Heart left ventricle (tissue), 13 donors: Measurements from ENCODE around the gene AFAP1L1.

Experiments
- CTCF ChIP-seq, 12 donors: fragments of 200-600 bp; sonication (generic) in 4 of 12; IDR thresholded peaks; one replicate each; pipeline versions ENCODE4 v1.5.0 to v1.8.0; 2018 to 2022; ENCODE audit warnings: antibody characterized with exemption in 12 of 12, mild to moderate bottlenecking in 5 of 12
- POLR2A ChIP-seq, 2 donors: fragments of 450-650 bp; IDR thresholded peaks; one replicate each; pipeline ENCODE4 v1.6.1; 2017; ENCODE audit warnings: antibody characterized with exemption in 2 of 2, mild to moderate bottlenecking in 2 of 2, moderate library complexity in 2 of 2
- donor health status: ischemic (EF 13 %, LVEDD 7.1; RV severe dilation, severe dysfunction).
- donor health status: DM: no; HTN: yes; CAD: no.
- donor health status: DM: no; HTN: no; CAD: no.
- donor health status: ischemic (EF 25% LVEDD 6.9; RV normal size, moderate dysfunction).
- donor health status: ischemic (EF 25% LVEDD 5.7; RV mildly dilated, moderate dysfunction).
- donor health status: ischemic (EF 35%, LVEDD 5.7; RV mildly dilated, moderate dysfunction).
- donor health status: nonischemic (EF 11% LVEDD 7.7; RV severe dilation, severe dysfunction).
- donor health status: DM: yes; HTN: yes; CAD: no.
- donor health status: PGD.
- donor health status: ischemic (EF 29% LVEDD 5.4; RV normal size, mild dysfunction).
- donor health status: nonischemic (EF 23%, LVEDD 6.1; RV moderate dilation, normal function).

GRCh38 chr5:149386166-149386565, 114.5 kb downstream of the AFAP1L1 start:
- TF ChIP-seq CTCF (IDR thresholded peaks at IDR 0.05) (no peak), POLR2A (IDR thresholded peaks at IDR 0.05) (no peak)
